Prostate gland (tissue), 2 donors: Measurements from ENCODE around the gene EXOC6. TPM values are rescaled to one million over a fixed set of nuclear protein-coding genes. Genes with fewer than 3 reads are reported as not detected.
"Not testable (repeated sequence)": the region's sequence is repeated elsewhere in the genome, so short reads cannot be mapped to it uniquely, and the experiment has no call there.

Source experiments
- DNase-seq: peaks from one replicate; pipeline ENCODE4 v3.0.0-alpha.2; 2019; ENCODE audit warnings: low spot score
- H3K27ac ChIP-seq, 2 donors: fragments of 200-600 bp; sonication (generic); 2 replicates each; pipeline ENCODE4 v1.5.1; 2017 to 2019
- H3K27me3 ChIP-seq: fragments of 200-600 bp; sonication (generic); replicated peaks from 2 replicates; pipeline ENCODE4 v1.5.1; 2019; ENCODE audit not compliant: insufficient read depth
- H3K36me3 ChIP-seq, 2 donors: fragments of 200-600 bp; sonication (generic); 1 replicate in 1 of 2; 2 replicates in 1 of 2; pipeline versions ENCODE4 v1.5.1 to v1.8.1; 2017 to 2019
- H3K4me1 ChIP-seq: fragments of 200-600 bp; sonication (generic); replicated peaks from 2 replicates; pipeline ENCODE4 v1.5.1; 2019
- H3K4me3 ChIP-seq, 2 donors: fragments of 200-600 bp; sonication (generic); 2 replicates each; pipeline ENCODE4 v1.5.1; 2017 to 2019
- H3K9me3 ChIP-seq: fragments of 200-600 bp; sonication (generic); 2 replicates; pipeline ENCODE4 v1.5.1; 2017
- POLR2A ChIP-seq: fragments of 450-650 bp; IDR thresholded peaks from one replicate; pipeline ENCODE4 v1.6.1; 2016; ENCODE audit warnings: antibody characterized with exemption, mild to moderate bottlenecking
- POLR2AphosphoS5 ChIP-seq: sonication (generic); formaldehyde crosslinking; IDR thresholded peaks from one replicate; pipeline ENCODE4 v1.6.1; 2017; ENCODE audit warnings: antibody characterized with exemption
- WGBS: methylation state at CpG from one replicate; pipeline ENCODE4 v1.1.5; 2018; 5-methylcytosine and 5-hydroxymethylcytosine counted together
- intact Hi-C: fragments of 100-400 bp; cut with DNase I; formaldehyde crosslinking; loops from one replicate; pipeline ENCODE4 v1.14.2; 2022
- total RNA-seq, 2 donors: library from RNA; depleted of rRNA; stranded (reverse); fragments of >200 nt; gene quantifications; one replicate each; pipeline ENCODE4 v1.1.0, GENCODE V29; 2016
- TF ChIP-seq, protein P1 (sequence below), 4 experiments: fragments of 200-600 bp in 2 of 4; fragments of 450-650 bp in 2 of 4; sonication (generic) in 2 of 4; IDR thresholded peaks; 1 replicate in 3 of 4; 2 replicates in 1 of 4; pipeline ENCODE4 v1.5.1; 2016 to 2019; ENCODE audit warnings: antibody characterized with exemption in 4 of 4, mild to moderate bottlenecking in 2 of 4, moderate library complexity in 2 of 4

Gene EXOC6
- total RNA-seq, 2 donors from 2014 or later: 13.5 to 598 TPM

DNA sequence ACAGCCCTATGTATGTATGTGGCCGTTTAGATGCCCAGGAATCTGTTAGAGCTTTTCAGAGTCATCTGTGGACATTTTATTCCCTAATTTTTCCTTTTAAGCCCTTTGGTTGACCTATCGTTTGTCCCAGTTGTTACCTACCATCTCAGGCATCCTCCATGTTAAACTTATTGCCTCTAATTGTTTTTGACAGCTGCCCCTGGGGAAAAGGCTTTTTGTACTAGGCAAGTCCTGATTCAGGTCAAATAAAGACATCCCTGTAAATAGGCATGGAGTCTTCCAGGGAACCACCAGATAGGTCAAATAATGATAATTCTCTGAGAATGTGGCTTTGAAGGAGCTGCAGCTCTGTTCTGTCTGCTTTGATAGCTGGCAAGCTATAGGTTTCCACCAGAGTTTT, 124.6 kb downstream of the EXOC6 start:
- H3K27me3 ChIP-seq: no peaks in the 10 kb centered on the region
- intact Hi-C loops: no loop called here
- H3K9me3 ChIP-seq: no peaks in the 10 kb centered on the region
- DNase-seq: no peak
- H3K4me3 ChIP-seq: no peak overlapping the region
- TF ChIP-seq POLR2A (no peak), POLR2AphosphoS5 (no peak)
- TF ChIP-seq, protein P1, sequence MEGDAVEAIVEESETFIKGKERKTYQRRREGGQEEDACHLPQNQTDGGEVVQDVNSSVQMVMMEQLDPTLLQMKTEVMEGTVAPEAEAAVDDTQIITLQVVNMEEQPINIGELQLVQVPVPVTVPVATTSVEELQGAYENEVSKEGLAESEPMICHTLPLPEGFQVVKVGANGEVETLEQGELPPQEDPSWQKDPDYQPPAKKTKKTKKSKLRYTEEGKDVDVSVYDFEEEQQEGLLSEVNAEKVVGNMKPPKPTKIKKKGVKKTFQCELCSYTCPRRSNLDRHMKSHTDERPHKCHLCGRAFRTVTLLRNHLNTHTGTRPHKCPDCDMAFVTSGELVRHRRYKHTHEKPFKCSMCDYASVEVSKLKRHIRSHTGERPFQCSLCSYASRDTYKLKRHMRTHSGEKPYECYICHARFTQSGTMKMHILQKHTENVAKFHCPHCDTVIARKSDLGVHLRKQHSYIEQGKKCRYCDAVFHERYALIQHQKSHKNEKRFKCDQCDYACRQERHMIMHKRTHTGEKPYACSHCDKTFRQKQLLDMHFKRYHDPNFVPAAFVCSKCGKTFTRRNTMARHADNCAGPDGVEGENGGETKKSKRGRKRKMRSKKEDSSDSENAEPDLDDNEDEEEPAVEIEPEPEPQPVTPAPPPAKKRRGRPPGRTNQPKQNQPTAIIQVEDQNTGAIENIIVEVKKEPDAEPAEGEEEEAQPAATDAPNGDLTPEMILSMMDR (IDR thresholded peaks at IDR 0.05): no peak
- no peaks in the 10 kb centered on the region for H3K36me3 ChIP-seq
- WGBS: 96% methylated on average over 2 of the region's 2 CpGs
- H3K27ac ChIP-seq: no peak overlapping the region
- no peaks in the 10 kb centered on the region for H3K4me1 ChIP-seq

DNA sequence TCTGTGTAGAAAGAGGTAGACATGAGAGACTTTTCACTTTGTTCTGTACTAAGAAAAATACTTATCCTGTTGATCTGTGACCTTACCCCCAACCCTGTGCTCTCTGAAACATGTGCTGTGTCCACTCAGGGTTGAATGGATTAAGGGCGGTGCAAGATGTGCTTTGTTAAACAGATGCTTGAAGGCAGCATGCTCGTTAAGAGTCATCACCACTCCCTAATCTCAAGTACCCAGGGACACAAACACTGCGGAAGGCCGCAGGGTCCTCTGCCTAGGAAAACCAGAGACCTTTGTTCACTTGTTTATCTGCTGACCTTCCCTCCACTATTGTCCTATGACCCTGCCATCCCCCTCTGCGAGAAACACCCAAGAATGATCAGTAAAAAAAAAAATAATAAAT, 128.0 kb downstream of the EXOC6 start:
- H3K4me3 ChIP-seq, DNase-seq, H3K36me3 ChIP-seq, intact Hi-C loops, H3K27me3 ChIP-seq, H3K27ac ChIP-seq, H3K9me3 ChIP-seq, H3K4me1 ChIP-seq: not testable (repeated sequence)
- 91% methylated on average over 1 of the region's 5 CpGs for WGBS

DNA sequence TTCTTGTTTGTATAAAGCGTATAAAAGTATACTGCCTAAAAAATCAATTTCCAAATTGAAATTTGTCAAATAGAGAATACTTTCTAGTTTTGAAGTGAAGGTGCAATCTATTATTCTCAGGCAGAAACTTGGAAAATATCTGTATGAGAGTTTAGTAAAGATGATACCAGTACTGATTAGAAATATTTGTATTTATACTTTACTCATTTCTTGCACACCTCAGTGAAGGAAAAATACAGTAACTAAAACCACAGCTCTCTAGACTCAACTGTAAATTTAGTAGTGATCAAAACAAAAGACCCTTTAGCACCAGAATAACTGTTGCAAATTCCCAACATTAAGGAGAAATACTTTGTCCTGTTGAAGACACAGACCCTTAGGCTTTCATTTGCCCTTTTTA, 140.9 kb downstream of the EXOC6 start:
- no peaks in the 10 kb centered on the region for H3K4me1 ChIP-seq
- 87% methylated on average over 1 of the region's 1 CpG for WGBS
- H3K27ac ChIP-seq: no peak overlapping the region
- H3K9me3 ChIP-seq: no peaks in the 10 kb centered on the region
- intact Hi-C loops: no loop called here
- TF ChIP-seq POLR2AphosphoS5 (no peak), POLR2A (no peak)
- TF ChIP-seq, protein P1 (IDR thresholded peaks at IDR 0.05): no peak
- no peak overlapping the region for H3K4me3 ChIP-seq
- no peaks in the 10 kb centered on the region for H3K27me3 ChIP-seq
- no peaks in the 10 kb centered on the region for H3K36me3 ChIP-seq
- DNase-seq: no peak

DNA sequence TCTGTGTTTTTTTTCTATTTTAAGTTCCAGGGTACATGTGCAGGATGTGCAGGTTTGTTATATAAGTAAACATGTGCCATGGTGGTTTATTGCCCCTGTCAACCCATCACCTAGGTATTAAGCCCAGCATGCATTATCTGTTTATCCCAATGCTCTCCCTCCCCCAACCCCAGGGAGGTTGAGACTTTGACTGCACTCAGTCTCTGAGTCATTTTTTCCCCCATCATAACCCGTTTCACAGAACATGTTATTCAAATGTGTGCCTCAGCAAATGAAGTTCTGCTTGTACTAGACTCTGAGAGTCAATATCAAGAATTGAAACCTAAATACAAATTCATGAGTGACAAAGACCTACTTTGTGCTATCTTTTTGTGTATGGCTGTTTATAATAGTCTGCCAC, 142.3 kb downstream of the EXOC6 start:
- intact Hi-C loops: no loop called here
- Histone ChIP-seq H3K4me1 (no peaks in the 10 kb centered on the region), H3K9me3 (no peaks in the 10 kb centered on the region), H3K4me3 (no peak overlapping the region), H3K36me3 (no peaks in the 10 kb centered on the region), H3K27ac (peak overlapping the region in 1 of 2 donors; percentile 3), H3K27me3 (no peaks in the 10 kb centered on the region)
- 48% methylated on average over 1 of the region's 1 CpG for whole genome bisulfite sequencing
- peak; percentile 24 for DNase-seq
- TF ChIP-seq, protein P1 (IDR thresholded peaks at IDR 0.05): no peak
- TF ChIP-seq POLR2AphosphoS5: peak; percentile 27

DNA sequence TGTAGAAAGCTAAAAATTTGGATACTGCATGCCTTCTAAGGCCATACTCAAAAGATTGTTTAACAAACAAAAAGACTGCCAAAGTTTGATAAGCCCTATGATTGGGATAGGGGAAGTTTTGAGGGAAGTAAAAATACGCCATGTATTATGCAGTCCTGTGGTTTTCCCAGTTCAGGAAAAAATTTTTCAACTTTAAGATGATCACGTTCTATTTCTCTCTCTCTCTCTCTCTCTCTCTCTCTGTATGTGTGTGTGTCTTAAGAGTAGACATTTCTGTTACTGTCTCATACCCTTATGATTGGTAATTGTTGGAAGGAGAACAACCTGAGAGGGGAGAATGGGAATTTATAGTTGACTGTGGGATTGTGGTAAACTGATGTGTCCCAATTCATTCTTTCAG, 143.2 kb downstream of the EXOC6 start:
- Histone ChIP-seq H3K4me1 (no peaks in the 10 kb centered on the region), H3K27me3 (no peaks in the 10 kb centered on the region), H3K9me3 (no peaks in the 10 kb centered on the region), H3K36me3 (no peaks in the 10 kb centered on the region), H3K4me3 (no peak overlapping the region), H3K27ac (no peak overlapping the region)
- DNase-seq: no peak
- WGBS: 87% methylated on average over 2 of the region's 2 CpGs
- intact Hi-C loops: no loop called here
- TF ChIP-seq, protein P1 (IDR thresholded peaks at IDR 0.05): no peak
- TF ChIP-seq POLR2AphosphoS5 (no peak), POLR2A (no peak)
